Amniotic epithelial cell (primary cell): ENCODE measurements around the gene ASCC2.
"Not testable (repeated sequence)": the region's sequence is repeated elsewhere in the genome, so short reads cannot be mapped to it uniquely, and the experiment has no call there.

ENCODE experiments used
- DNase-seq: peaks from one replicate; pipeline ENCODE4 v3.0.0-alpha.2; 2010; ENCODE audit warnings: low read depth

The ASCC2 gene

GRCh38 chr22:29755889-29756288, 82.2 kb downstream of the ASCC2 start:
- DNase-seq, result no peak

- DNase-seq, result not testable (repeated sequence)
These were observed 83.2 kb downstream of the ASCC2 start for GRCh38 chr22:29754658-29755395.

GRCh38 chr22:29753808-29754657, 84.0 kb downstream of the ASCC2 start:
- no peak for DNase-seq

- no peak for DNase-seq
These were observed 86.4 kb downstream of the ASCC2 start for GRCh38 chr22:29751669-29752068.

GRCh38 chr22:29750559-29751538, 87.2 kb downstream of the ASCC2 start:
- peak; percentile 70 for DNase-seq

- DNase-seq, result no peak
These were observed 88.0 kb downstream of the ASCC2 start for GRCh38 chr22:29750029-29750428.

- peak; percentile 27 for DNase-seq
These were observed 89.7 kb downstream of the ASCC2 start for GRCh38 chr22:29748248-29748893.

- no peak for DNase-seq
These were observed 90.2 kb downstream of the ASCC2 start for GRCh38 chr22:29747832-29748231.

GRCh38 chr22:29744902-29745301, 93.2 kb downstream of the ASCC2 start:
- peak; percentile 87 for DNase-seq

- DNase-seq, result no peak
These were observed 95.7 kb downstream of the ASCC2 start for GRCh38 chr22:29742326-29742725.

- DNase-seq, result no peak
These were observed 96.1 kb downstream of the ASCC2 start for GRCh38 chr22:29741926-29742325.

- DNase-seq, result no peak
These were observed 97.9 kb downstream of the ASCC2 start for GRCh38 chr22:29740216-29740615.

- DNase-seq, result no peak
These were observed 98.7 kb downstream of the ASCC2 start for GRCh38 chr22:29739346-29739875.
